GM23338 (cell line): ENCODE measurements around the gene TKFC. TPM values are rescaled to one million over a fixed set of nuclear protein-coding genes. Genes with fewer than 3 reads are reported as not detected.

Source experiments
- ATAC-seq: fragments of 200-7000 bp; cut with Tn5 transposase; 3 replicates; pipeline ENCODE4 v1.9.1; 2020
- DNase-seq: peaks from one replicate; pipeline ENCODE4 v3.0.0-alpha.2; 2015; ENCODE audit warnings: low spot score
- H2AFZ ChIP-seq: fragments of 200-600 bp; sonication (generic); 2 replicates; pipeline ENCODE4 v1.8.0; 2016; ENCODE audit warnings: antibody characterized with exemption, mild to moderate bottlenecking, moderate library complexity
- H3F3A ChIP-seq: fragments of 200-600 bp; sonication (generic); replicated peaks from 2 replicates; pipeline ENCODE4 v1.8.0; 2017; ENCODE audit warnings: antibody characterized with exemption, mixed run types, low read depth
- H3K27ac ChIP-seq: fragments of 200-600 bp; sonication (generic); 2 replicates; pipeline ENCODE4 v1.6.1; 2016; ENCODE audit warnings: low read depth
- H3K27me3 ChIP-seq: fragments of 200-600 bp; sonication (generic); 2 replicates; pipeline ENCODE4 v1.8.0; 2016; ENCODE audit warnings: mild to moderate bottlenecking, mixed run types, moderate library complexity; ENCODE audit not compliant: insufficient read depth
- H3K36me3 ChIP-seq: fragments of 200-600 bp; sonication (generic); 2 replicates; pipeline ENCODE4 v1.8.0; 2016; ENCODE audit warnings: mild to moderate bottlenecking; ENCODE audit not compliant: insufficient read depth
- H3K4me1 ChIP-seq: fragments of 200-600 bp; sonication (generic); 2 replicates; pipeline ENCODE4 v1.8.0; 2016; ENCODE audit warnings: mild to moderate bottlenecking, moderate library complexity; ENCODE audit not compliant: insufficient read depth
- H3K4me2 ChIP-seq: fragments of 200-600 bp; sonication (generic); 2 replicates; pipeline ENCODE4 v1.7.1; 2017; ENCODE audit warnings: mixed run types
- H3K4me3 ChIP-seq: fragments of 200-600 bp; sonication (generic); 2 replicates; pipeline ENCODE4 v1.6.1; 2016; ENCODE audit warnings: mixed run types
- H3K79me2 ChIP-seq: fragments of 200-600 bp; sonication (generic); replicated peaks from 2 replicates; pipeline ENCODE4 v1.8.0; 2017; ENCODE audit warnings: mild to moderate bottlenecking; ENCODE audit not compliant: insufficient read depth
- H3K9me2 ChIP-seq: fragments of 200-600 bp; sonication (generic); 2 replicates; pipeline ENCODE4 v1.8.0; 2017; ENCODE audit not compliant: insufficient read depth
- H4K20me1 ChIP-seq: fragments of 200-600 bp; sonication (generic); replicated peaks from 2 replicates; pipeline ENCODE4 v1.8.0; 2017; ENCODE audit warnings: mild to moderate bottlenecking; ENCODE audit not compliant: insufficient read depth
- H3K27ac Mint-ChIP-seq: 2 replicates; pipeline ENCODE4 v1.8.0; 2020; ENCODE audit warnings: inconsistent platforms, mild to moderate bottlenecking, moderate library complexity, mixed read lengths
- H3K27me3 Mint-ChIP-seq: 3 replicates; pipeline ENCODE4 v1.8.0; 2022; ENCODE audit warnings: low read depth, mild to moderate bottlenecking, moderate library complexity, mixed read lengths, inconsistent platforms; ENCODE audit not compliant: insufficient read depth, poor library complexity
- H3K36me3 Mint-ChIP-seq: 3 replicates; pipeline ENCODE4 v1.8.0; 2021; ENCODE audit warnings: low read depth, mild to moderate bottlenecking, inconsistent platforms, moderate library complexity, mixed read lengths
- H3K4me1 Mint-ChIP-seq: 3 replicates; pipeline ENCODE4 v1.8.0; 2020; ENCODE audit warnings: mild to moderate bottlenecking, inconsistent platforms, mixed read lengths
- H3K4me3 Mint-ChIP-seq: 3 replicates; pipeline ENCODE4 v1.8.0; 2021; ENCODE audit warnings: moderate library complexity, mild to moderate bottlenecking, inconsistent platforms, mixed read lengths
- H3K9me3 Mint-ChIP-seq: 3 replicates; pipeline ENCODE4 v1.8.0; 2020; ENCODE audit warnings: moderate library complexity, mild to moderate bottlenecking, inconsistent platforms, mixed read lengths
- CREB1 ChIP-seq: fragments of 250-450 bp; sonication (Bioruptor Pico); IDR thresholded peaks from 2 replicates; pipeline ENCODE4 v1.5.0; 2020; ENCODE audit warnings: low read depth, mild to moderate bottlenecking, moderate library complexity
- NANOG ChIP-seq: IDR thresholded peaks from 2 replicates; pipeline ENCODE4 v1.6.1; 2016; ENCODE audit warnings: antibody characterized with exemption, borderline replicate concordance
- POLR2AphosphoS5 ChIP-seq: IDR thresholded peaks from 2 replicates; pipeline ENCODE4 v1.6.1; 2016; ENCODE audit warnings: antibody characterized with exemption, low read depth
- polyA plus RNA-seq: library from polyadenylated mRNA; unstranded; fragments of >200 nt; fragmentation: Nextera tagmentation; extraction: Ambion mirVana; gene quantifications from 2 replicates; pipeline ENCODE4 v1.2.1, GENCODE V29; 2016
- total RNA-seq: library from RNA; depleted of rRNA; stranded (reverse); fragments of >200 nt; shearing (Covaris generic); gene quantifications from 2 replicates; pipeline ENCODE4 v1.2.3, GENCODE V29; 2014
- TF ChIP-seq, protein P1 (sequence below): fragments of 250-450 bp; sonication (Bioruptor Pico); IDR thresholded peaks from 2 replicates; pipeline ENCODE4 v1.5.0; 2020; ENCODE audit warnings: mild to moderate bottlenecking, moderate library complexity

TKFC gene
- total and polyA plus RNA-seq, 2 experiments from 2014 or later, result 21.7 to 46.9 TPM

DNA sequence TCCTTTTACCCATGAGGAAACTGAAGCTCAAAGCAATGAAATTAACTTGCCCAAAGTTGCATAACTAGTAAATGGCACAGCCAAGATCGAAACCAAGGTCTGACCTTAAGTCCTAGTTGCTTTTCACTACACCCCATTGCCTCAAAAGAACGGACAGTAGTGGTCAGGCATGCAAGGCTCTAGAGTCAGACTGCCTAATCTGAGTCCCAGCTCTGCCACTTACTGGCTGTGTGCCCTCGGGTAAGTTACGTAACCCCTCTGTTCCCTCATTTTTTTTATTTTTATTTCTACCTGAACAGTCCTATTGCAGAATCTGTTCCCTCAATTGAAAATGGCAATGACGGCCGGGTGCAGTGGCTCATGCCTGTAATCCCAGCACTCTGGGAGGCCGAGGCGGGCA, 19.0 kb downstream of the TKFC start (continued):
- TF ChIP-seq, protein P1, sequence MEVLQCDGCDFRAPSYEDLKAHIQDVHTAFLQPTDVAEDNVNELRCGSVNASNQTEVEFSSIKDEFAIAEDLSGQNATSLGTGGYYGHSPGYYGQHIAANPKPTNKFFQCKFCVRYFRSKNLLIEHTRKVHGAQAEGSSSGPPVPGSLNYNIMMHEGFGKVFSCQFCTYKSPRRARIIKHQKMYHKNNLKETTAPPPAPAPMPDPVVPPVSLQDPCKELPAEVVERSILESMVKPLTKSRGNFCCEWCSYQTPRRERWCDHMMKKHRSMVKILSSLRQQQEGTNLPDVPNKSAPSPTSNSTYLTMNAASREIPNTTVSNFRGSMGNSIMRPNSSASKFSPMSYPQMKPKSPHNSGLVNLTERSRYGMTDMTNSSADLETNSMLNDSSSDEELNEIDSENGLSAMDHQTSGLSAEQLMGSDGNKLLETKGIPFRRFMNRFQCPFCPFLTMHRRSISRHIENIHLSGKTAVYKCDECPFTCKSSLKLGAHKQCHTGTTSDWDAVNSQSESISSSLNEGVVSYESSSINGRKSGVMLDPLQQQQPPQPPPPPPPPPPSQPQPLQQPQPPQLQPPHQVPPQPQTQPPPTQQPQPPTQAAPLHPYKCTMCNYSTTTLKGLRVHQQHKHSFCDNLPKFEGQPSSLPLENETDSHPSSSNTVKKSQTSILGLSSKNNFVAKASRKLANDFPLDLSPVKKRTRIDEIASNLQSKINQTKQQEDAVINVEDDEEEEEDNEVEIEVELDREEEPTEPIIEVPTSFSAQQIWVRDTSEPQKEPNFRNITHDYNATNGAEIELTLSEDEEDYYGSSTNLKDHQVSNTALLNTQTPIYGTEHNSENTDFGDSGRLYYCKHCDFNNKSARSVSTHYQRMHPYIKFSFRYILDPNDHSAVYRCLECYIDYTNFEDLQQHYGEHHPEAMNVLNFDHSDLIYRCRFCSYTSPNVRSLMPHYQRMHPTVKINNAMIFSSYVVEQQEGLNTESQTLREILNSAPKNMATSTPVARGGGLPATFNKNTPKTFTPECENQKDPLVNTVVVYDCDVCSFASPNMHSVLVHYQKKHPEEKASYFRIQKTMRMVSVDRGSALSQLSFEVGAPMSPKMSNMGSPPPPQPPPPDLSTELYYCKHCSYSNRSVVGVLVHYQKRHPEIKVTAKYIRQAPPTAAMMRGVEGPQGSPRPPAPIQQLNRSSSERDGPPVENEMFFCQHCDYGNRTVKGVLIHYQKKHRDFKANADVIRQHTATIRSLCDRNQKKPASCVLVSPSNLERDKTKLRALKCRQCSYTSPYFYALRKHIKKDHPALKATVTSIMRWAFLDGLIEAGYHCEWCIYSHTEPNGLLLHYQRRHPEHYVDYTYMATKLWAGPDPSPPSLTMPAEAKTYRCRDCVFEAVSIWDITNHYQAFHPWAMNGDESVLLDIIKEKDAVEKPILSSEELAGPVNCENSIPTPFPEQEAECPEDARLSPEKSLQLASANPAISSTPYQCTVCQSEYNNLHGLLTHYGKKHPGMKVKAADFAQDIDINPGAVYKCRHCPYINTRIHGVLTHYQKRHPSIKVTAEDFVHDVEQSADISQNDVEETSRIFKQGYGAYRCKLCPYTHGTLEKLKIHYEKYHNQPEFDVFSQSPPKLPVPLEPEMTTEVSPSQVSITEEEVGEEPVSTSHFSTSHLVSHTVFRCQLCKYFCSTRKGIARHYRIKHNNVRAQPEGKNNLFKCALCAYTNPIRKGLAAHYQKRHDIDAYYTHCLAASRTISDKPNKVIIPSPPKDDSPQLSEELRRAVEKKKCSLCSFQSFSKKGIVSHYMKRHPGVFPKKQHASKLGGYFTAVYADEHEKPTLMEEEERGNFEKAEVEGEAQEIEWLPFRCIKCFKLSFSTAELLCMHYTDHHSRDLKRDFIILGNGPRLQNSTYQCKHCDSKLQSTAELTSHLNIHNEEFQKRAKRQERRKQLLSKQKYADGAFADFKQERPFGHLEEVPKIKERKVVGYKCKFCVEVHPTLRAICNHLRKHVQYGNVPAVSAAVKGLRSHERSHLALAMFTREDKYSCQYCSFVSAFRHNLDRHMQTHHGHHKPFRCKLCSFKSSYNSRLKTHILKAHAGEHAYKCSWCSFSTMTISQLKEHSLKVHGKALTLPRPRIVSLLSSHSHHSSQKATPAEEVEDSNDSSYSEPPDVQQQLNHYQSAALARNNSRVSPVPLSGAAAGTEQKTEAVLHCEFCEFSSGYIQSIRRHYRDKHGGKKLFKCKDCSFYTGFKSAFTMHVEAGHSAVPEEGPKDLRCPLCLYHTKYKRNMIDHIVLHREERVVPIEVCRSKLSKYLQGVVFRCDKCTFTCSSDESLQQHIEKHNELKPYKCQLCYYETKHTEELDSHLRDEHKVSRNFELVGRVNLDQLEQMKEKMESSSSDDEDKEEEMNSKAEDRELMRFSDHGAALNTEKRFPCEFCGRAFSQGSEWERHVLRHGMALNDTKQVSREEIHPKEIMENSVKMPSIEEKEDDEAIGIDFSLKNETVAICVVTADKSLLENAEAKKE (CRISPR knock-in tag), result no peak
- TF ChIP-seq CREB1 (CRISPR knock-in tag), result no peak

DNA sequence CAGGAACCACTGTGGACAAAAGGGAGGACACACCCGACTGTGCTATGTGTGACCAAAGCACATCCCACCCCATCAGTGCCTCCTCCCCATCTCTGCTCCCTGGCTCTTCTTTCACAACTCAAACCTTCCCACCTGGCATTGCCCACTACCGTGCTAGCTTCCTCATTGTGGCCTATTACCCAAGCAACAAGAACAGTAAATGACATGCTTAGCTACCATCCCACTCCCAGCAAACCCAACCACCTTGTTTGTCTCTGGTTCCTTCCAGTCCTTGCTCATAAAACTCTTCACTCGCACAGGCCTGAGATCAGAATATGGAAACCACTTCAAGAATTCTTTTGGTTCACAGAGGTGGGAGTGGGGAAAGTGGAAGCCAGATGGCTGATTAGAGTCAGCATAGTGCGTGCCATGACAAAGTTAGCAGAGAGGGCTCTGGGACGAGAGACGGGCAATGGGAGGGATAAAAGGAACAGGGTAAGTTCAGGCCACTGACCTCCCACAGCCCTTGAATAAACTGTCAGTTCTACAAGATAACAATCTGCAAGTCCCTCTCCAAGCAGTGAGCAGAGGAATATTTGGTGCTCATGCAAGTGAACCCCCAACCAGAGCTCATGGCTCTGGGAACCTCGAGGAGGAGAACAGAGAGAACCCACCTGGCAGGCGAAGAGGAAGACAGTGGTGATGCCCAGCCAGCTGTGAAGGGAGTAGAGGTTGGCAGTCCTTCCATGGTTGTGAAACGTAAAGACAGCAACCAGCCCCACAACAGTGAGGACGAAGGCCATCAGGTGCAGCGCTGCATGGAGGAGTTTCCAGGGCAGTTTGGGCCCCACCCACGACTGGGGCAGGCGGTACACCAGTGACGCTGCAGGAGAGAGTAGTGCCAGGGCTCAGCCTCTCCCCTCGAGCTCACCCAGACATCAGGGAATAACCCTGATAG, 20.4 kb downstream of the TKFC start:
- H3K9me2 ChIP-seq, result no peaks in the 10 kb centered on the region
- H3K79me2 ChIP-seq, result no peaks in the 10 kb centered on the region
- Mint-ChIP-seq H3K4me1 (no peaks in the 10 kb centered on the region), H3K27me3 (peaks cover 2% of the 10 kb centered on the region), H3K27ac (peak overlapping the region; percentile 59; the same call in 1 of the 2 replicates), H3K9me3 (no peaks in the 10 kb centered on the region), H3K36me3 (peaks cover 17% of the 10 kb centered on the region), H3K4me3 (no peak overlapping the region)
- no peaks in the 10 kb centered on the region for H3K36me3 ChIP-seq
- no peaks in the 10 kb centered on the region for H3K4me1 ChIP-seq
- no peak overlapping the region for H2AFZ ChIP-seq
- no peak for TF ChIP-seq NANOG
- TF ChIP-seq, protein P1 (CRISPR knock-in tag), result no peak
- no peak for TF ChIP-seq POLR2AphosphoS5
- no peak for TF ChIP-seq CREB1 (CRISPR knock-in tag)
- H3K27ac ChIP-seq, result no peak overlapping the region
- no peak overlapping the region for H3K4me3 ChIP-seq
- no peak for ATAC-seq
- no peaks in the 10 kb centered on the region for H3F3A ChIP-seq
- DNase-seq, result no peak
- no peaks in the 10 kb centered on the region for H4K20me1 ChIP-seq
- no peaks in the 10 kb centered on the region for H3K27me3 ChIP-seq
- H3K4me2 ChIP-seq, result no peak overlapping the region
